ENCODE measurements around the gene KCNK15. TPM values are rescaled to one million over a fixed set of nuclear protein-coding genes. Genes with fewer than 3 reads are reported as not detected.

Gene KCNK15
- total RNA-seq, 6 experiments from 2014 or later: 0.07 to 0.43 (median 0.19) TPM; not detected in 2

- ATAC-seq (no peak), DNase-seq (no peak)
- H3K9me3 ChIP-seq: no peaks in the 10 kb centered on the region
- intact Hi-C loops (cut with DNase I): no loop called here
- H3K27ac ChIP-seq: no peak overlapping the region
- no peaks in the 10 kb centered on the region for H3K36me3 ChIP-seq
- no peaks in the 10 kb centered on the region for H3K4me1 ChIP-seq
- no peak overlapping the region for H3K4me3 ChIP-seq
- 27% methylated on average over 5 of the region's 7 CpGs for WGBS (ENCODE audit: insufficient coverage, low coverage, low lambda C conversion rate, missing lambda C conversion rate)
- TF ChIP-seq CTCF (IDR thresholded peaks at IDR 0.05): no peak
- TF ChIP-seq POLR2A (IDR thresholded peaks at IDR 0.05): no peak
- no peaks in the 10 kb centered on the region for H3K27me3 ChIP-seq
Observed at GRCh38 chr20:44765701-44766347, 20.2 kb downstream of the KCNK15 start.

GRCh38 chr20:44768256-44768655 is 22.6 kb downstream of the KCNK15 start:
- no peak overlapping the region for H3K4me3 ChIP-seq
- DNase-seq: no peak
- no peaks in the 10 kb centered on the region for H3K4me1 ChIP-seq
- no peaks in the 10 kb centered on the region for H3K9me3 ChIP-seq
- ATAC-seq: no peak
- H3K27me3 ChIP-seq: no peaks in the 10 kb centered on the region
- H3K27ac ChIP-seq: no peak overlapping the region
- 60% methylated on average over 1 of the region's 8 CpGs for WGBS (ENCODE audit: insufficient coverage, low coverage, low lambda C conversion rate, missing lambda C conversion rate)
- no peaks in the 10 kb centered on the region for H3K36me3 ChIP-seq
- intact Hi-C loops (cut with DNase I): no loop called here
- TF ChIP-seq POLR2A (IDR thresholded peaks at IDR 0.05) (no peak), CTCF (IDR thresholded peaks at IDR 0.05) (no peak)

GRCh38 chr20:44768854-44769480 is 23.3 kb downstream of the KCNK15 start:
- Histone ChIP-seq H3K4me3 (no peak overlapping the region), H3K27ac (no peak overlapping the region), H3K4me1 (no peaks in the 10 kb centered on the region), H3K9me3 (no peaks in the 10 kb centered on the region), H3K27me3 (no peaks in the 10 kb centered on the region), H3K36me3 (no peaks in the 10 kb centered on the region)
- TF ChIP-seq POLR2A (IDR thresholded peaks at IDR 0.05) (no peak), CTCF (IDR thresholded peaks at IDR 0.05) (no peak)
- no peak for ATAC-seq
- DNase-seq: no peak
- intact Hi-C loops (cut with DNase I): no loop called here
- WGBS (ENCODE audit: insufficient coverage, low coverage, low lambda C conversion rate, missing lambda C conversion rate): 15% methylated on average over 5 of the region's 5 CpGs

GRCh38 chr20:44769481-44769863 is 23.8 kb downstream of the KCNK15 start:
- Histone ChIP-seq H3K4me1 (no peaks in the 10 kb centered on the region), H3K4me3 (no peak overlapping the region), H3K9me3 (no peaks in the 10 kb centered on the region), H3K27me3 (no peaks in the 10 kb centered on the region), H3K27ac (no peak overlapping the region), H3K36me3 (no peaks in the 10 kb centered on the region)
- ATAC-seq (no peak), DNase-seq (no peak)
- intact Hi-C loops (cut with DNase I): no loop called here
- 40% methylated on average over 5 of the region's 5 CpGs for WGBS (ENCODE audit: insufficient coverage, low coverage, low lambda C conversion rate, missing lambda C conversion rate)
- no peak for TF ChIP-seq POLR2A (IDR thresholded peaks at IDR 0.05)
- TF ChIP-seq CTCF (IDR thresholded peaks at IDR 0.05): no peak
